ENCODE measurements around the gene CLIC3. TPM values are rescaled to one million over a fixed set of nuclear protein-coding genes. Genes with fewer than 3 reads are reported as not detected.

The CLIC3 gene
- total RNA-seq, 1 experiment from 2014 or later: 4.3 TPM

DNA sequence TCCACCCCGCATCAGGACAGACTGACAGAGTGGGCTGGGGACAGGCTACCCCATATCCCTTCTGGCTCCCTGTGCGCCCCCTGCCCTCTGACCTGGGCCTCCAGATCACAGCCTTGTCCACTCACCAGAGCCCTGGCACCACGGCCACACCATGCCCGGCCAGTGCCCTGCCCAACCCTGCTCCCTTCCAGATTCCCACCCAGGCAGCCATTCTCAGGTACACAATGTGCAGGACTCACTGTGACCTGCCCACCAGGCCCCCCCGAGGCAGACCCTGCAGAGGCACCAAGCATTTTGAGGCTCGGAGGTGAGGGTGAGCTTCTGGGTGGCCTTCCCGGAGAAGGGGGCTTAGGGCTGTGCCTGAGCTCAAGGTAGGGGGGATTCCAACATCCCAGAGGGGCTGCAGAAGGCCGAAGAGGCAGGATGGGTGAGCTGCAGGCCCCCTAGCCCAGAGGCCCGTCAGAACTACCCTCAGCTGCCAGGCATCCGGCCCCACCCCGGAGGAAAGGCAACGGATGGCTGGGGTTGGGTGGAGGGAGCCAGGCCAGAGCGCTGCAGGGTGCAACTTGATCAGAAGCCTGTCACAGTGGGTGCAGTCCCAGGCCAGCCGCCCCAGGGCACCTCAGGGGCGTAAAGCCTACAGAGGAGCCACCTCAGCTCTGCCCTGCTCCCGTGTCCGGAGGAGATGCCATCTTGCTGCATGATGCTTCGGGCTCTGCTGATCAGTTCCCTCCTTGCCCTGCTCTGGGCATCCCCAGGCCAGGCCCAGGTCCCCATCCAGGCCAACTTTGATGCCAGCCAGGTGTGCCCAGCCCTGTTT lies 13.9 kb downstream of the CLIC3 start, which contains the start of gene LCNL1:
TSS of gene LCNL1 (plus strand) at position 762 of the 820 bp plus-strand sequence. CDS start 594 bp downstream, outside the sequence.
- CTCF ChIA-PET: no interaction called here
- POLR2A ChIA-PET (ENCODE audit: unreplicated experiment): no interaction called here
- Histone ChIP-seq H3K36me3 (ENCODE audit: low read depth, low read length) (no peaks in the 10 kb centered on the region), H3K9ac (ENCODE audit: low read length) (no peak within 1 kb of the TSS), H3K4me3 (ENCODE audit: low read length) (no peak within 1 kb of the TSS), H2AFZ (ENCODE audit: low read length) (no peak within 1 kb of the TSS), H3K9me2 (replicated peaks; ENCODE audit: low read length) (no peaks in the 10 kb centered on the region), H4K20me1 (ENCODE audit: low read length) (no peaks in the 10 kb centered on the region), H3K4me2 (ENCODE audit: low read length) (no peak within 1 kb of the TSS), H3K9me3 (ENCODE audit: low read length) (no peaks in the 10 kb centered on the region), H3K4me1 (ENCODE audit: insufficient read depth, low read length) (no peaks in the 10 kb centered on the region), H3K27me3 (ENCODE audit: low read length) (no peaks in the 10 kb centered on the region), H3K27ac (ENCODE audit: low read length) (no peak within 1 kb of the TSS), H3K79me2 (ENCODE audit: low read length) (no peaks in the 10 kb centered on the region), H3F3A (ENCODE audit: low read length, unreplicated experiment) (no peaks in the 10 kb centered on the region)
- TF ChIP-seq, protein P1, sequence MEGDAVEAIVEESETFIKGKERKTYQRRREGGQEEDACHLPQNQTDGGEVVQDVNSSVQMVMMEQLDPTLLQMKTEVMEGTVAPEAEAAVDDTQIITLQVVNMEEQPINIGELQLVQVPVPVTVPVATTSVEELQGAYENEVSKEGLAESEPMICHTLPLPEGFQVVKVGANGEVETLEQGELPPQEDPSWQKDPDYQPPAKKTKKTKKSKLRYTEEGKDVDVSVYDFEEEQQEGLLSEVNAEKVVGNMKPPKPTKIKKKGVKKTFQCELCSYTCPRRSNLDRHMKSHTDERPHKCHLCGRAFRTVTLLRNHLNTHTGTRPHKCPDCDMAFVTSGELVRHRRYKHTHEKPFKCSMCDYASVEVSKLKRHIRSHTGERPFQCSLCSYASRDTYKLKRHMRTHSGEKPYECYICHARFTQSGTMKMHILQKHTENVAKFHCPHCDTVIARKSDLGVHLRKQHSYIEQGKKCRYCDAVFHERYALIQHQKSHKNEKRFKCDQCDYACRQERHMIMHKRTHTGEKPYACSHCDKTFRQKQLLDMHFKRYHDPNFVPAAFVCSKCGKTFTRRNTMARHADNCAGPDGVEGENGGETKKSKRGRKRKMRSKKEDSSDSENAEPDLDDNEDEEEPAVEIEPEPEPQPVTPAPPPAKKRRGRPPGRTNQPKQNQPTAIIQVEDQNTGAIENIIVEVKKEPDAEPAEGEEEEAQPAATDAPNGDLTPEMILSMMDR (conservative IDR thresholded peaks at IDR 0.05; ENCODE audit: low read depth, low read length): no peak
- TF ChIP-seq EZH2 (IDR thresholded peaks at IDR 0.05; ENCODE audit: low read length, unreplicated experiment) (no peak), EZH2phosphoT487 (IDR thresholded peaks at IDR 0.05; ENCODE audit: borderline replicate concordance, low read length) (no peak)
- intact Hi-C loops (cut with micrococcal nuclease): no loop called here
- BruUV-seq (replicated peaks): no TSS peak
- no peak for DNase-seq
- ATAC-seq: no peak

DNA sequence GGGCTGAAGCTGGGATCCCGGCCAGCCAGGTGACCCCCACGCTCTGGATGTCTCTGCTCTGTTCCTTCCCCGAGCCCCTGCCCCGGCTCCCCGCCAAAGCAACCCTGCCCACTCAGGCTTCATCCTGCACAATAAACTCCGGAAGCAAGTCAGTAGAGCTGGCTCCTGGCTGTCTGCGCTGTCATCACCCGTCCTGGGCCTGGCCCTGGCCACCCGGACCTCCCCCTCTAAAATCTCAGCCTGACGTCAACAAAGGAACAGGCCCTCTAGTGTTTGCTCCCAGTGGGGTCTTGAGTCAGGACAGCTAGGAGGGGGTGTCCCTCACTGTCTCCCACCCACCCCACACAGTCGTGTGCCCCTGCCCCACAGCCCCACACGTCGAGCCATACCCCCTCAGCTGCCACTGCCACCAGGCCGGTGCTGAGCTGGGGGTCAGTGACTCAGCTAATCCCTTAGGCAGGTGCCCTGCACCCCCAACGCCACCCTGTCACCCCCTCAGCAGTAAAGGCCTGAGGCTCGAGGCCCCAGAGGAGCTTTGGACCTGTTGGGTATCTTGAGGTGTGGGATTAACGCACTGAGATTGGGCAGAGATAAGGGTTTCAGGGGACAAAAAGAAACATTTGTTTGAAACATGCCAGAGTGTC lies 14.7 kb downstream of the CLIC3 start:
- Histone ChIP-seq H3K27ac (ENCODE audit: low read length) (no peak overlapping the region), H3K4me1 (ENCODE audit: insufficient read depth, low read length) (no peaks in the 10 kb centered on the region), H3F3A (ENCODE audit: low read length, unreplicated experiment) (no peaks in the 10 kb centered on the region), H4K20me1 (ENCODE audit: low read length) (no peaks in the 10 kb centered on the region), H2AFZ (ENCODE audit: low read length) (no peak overlapping the region), H3K79me2 (ENCODE audit: low read length) (no peaks in the 10 kb centered on the region), H3K4me3 (ENCODE audit: low read length) (no peak overlapping the region), H3K9me3 (ENCODE audit: low read length) (no peaks in the 10 kb centered on the region), H3K9ac (ENCODE audit: low read length) (no peak overlapping the region), H3K27me3 (ENCODE audit: low read length) (no peaks in the 10 kb centered on the region), H3K36me3 (ENCODE audit: low read depth, low read length) (no peaks in the 10 kb centered on the region), H3K9me2 (replicated peaks; ENCODE audit: low read length) (no peaks in the 10 kb centered on the region), H3K4me2 (ENCODE audit: low read length) (no peak overlapping the region)
- no TSS peak for BruUV-seq (replicated peaks)
- no peak for DNase-seq
- ChIA-PET CTCF (no interaction called here), POLR2A (ENCODE audit: unreplicated experiment) (no interaction called here)
- ATAC-seq: no peak
- intact Hi-C loops (cut with micrococcal nuclease): no loop called here
- no peak for TF ChIP-seq EZH2phosphoT487 (IDR thresholded peaks at IDR 0.05; ENCODE audit: borderline replicate concordance, low read length)
- TF ChIP-seq, protein P1 (conservative IDR thresholded peaks at IDR 0.05; ENCODE audit: low read depth, low read length): no peak
- TF ChIP-seq EZH2 (IDR thresholded peaks at IDR 0.05; ENCODE audit: low read length, unreplicated experiment): no peak

Measured in PC-3 (cell line).